HG03469 (cell line): ENCODE results near the gene STARD13.

Experiments
- ATAC-seq: cut with Tn5 transposase; IDR thresholded peaks from one replicate; pipeline ENCODE4 v1.9.1; 2021; ENCODE audit warnings: mild to moderate bottlenecking, moderate library complexity, moderate number of reproducible peaks; ENCODE audit not compliant: unreplicated experiment

The STARD13 gene

GRCh38 chr13:33308863-33309262 is 23.3 kb upstream of the STARD13 start:
- ATAC-seq: no peak

GRCh38 chr13:33307843-33308242 is 22.3 kb upstream of the STARD13 start:
- no peak for ATAC-seq

GRCh38 chr13:33303855-33304597 is 18.5 kb upstream of the STARD13 start:
- ATAC-seq: no peak

GRCh38 chr13:33299626-33300025 is 14.1 kb upstream of the STARD13 start:
- ATAC-seq: no peak

- ATAC-seq: no peak
Measured at GRCh38 chr13:33296793-33297425, 11.4 kb upstream of the STARD13 start.

GRCh38 chr13:33292712-33293111 is 7.2 kb upstream of the STARD13 start:
- no peak for ATAC-seq

GRCh38 chr13:33290421-33290965 is 4.9 kb upstream of the STARD13 start:
- no peak for ATAC-seq

- no peak for ATAC-seq
Measured at GRCh38 chr13:33289966-33290365, 4.4 kb upstream of the STARD13 start.

GRCh38 chr13:33287142-33287882 is 1.8 kb upstream of the STARD13 start:
- ATAC-seq: no peak

- no peak for ATAC-seq
Measured at GRCh38 chr13:33286128-33286527, 573 bp upstream of the STARD13 start.

- ATAC-seq: no peak
Measured at GRCh38 chr13:33284916-33285315, 639 bp downstream of the STARD13 start.

GRCh38 chr13:33284031-33284430 is 1.5 kb downstream of the STARD13 start:
- ATAC-seq: no peak

- ATAC-seq: no peak
Measured at GRCh38 chr13:33283195-33283911, 2.2 kb downstream of the STARD13 start.

- ATAC-seq: no peak
Measured at GRCh38 chr13:33281951-33282595, 3.5 kb downstream of the STARD13 start.

- ATAC-seq: no peak
Measured at GRCh38 chr13:33280923-33281322, 4.6 kb downstream of the STARD13 start.

- ATAC-seq: no peak
Measured at GRCh38 chr13:33280279-33280905, 5.2 kb downstream of the STARD13 start.

GRCh38 chr13:33279414-33280278 is 5.9 kb downstream of the STARD13 start:
- ATAC-seq: no peak

GRCh38 chr13:33278913-33279312 is 6.6 kb downstream of the STARD13 start:
- no peak for ATAC-seq

- no peak for ATAC-seq
Measured at GRCh38 chr13:33277946-33278345, 7.6 kb downstream of the STARD13 start.
